Adrenal gland (tissue), 5 donors: Measurements from ENCODE around the gene VSIG4.

Experiments used
- POLR2A ChIP-seq, 2 donors: fragments of 450-650 bp; IDR thresholded peaks; one replicate each; pipeline ENCODE4 v1.6.1; 2017; ENCODE audit warnings: antibody characterized with exemption in 2 of 2, mild to moderate bottlenecking in 2 of 2, moderate library complexity in 1 of 2
- TF ChIP-seq, protein P1 (sequence below), 6 experiments: fragments of 450-650 bp in 4 of 6; fragments of 200-600 bp in 2 of 6; sonication (generic) in 1 of 6; IDR thresholded peaks; 1 replicate in 5 of 6; 2 replicates in 1 of 6; pipeline versions ENCODE4 v1.5.1 to v1.8.0; 2016 to 2021; ENCODE audit warnings: antibody characterized with exemption in 6 of 6, mild to moderate bottlenecking in 2 of 6, moderate library complexity in 1 of 6
- donor health status: DM: no; HTN: no; CAD: no.

DNA sequence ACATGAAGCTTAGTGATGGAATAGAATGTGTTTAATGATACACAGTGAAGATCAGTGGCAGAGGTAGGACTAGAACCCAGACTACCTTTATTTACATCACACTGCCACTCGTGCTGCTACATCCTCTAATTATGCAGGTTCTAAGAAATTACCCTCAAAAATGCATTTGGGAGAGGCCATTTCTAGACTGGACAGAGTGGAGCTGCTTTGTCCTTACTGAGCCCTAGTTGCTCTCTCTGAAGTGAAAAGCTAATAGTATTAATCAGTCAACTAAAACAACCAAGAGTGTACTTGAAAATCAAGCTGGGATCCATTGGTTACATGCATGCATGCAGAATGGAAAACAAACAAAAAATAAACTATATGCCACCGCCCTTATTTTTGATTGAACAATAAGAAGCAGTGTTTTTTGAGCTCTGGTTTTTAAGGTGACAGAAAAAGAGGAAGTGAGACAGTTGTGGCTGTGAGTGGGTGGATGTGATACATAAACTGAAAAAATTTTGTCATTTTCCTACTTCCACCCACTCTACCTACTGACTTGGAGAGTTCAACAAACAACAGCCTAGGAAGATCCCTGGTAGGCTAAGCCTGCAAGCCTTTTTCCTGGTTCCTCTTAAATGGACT is 6.8 kb upstream of the VSIG4 start:
- TF ChIP-seq, protein P1, sequence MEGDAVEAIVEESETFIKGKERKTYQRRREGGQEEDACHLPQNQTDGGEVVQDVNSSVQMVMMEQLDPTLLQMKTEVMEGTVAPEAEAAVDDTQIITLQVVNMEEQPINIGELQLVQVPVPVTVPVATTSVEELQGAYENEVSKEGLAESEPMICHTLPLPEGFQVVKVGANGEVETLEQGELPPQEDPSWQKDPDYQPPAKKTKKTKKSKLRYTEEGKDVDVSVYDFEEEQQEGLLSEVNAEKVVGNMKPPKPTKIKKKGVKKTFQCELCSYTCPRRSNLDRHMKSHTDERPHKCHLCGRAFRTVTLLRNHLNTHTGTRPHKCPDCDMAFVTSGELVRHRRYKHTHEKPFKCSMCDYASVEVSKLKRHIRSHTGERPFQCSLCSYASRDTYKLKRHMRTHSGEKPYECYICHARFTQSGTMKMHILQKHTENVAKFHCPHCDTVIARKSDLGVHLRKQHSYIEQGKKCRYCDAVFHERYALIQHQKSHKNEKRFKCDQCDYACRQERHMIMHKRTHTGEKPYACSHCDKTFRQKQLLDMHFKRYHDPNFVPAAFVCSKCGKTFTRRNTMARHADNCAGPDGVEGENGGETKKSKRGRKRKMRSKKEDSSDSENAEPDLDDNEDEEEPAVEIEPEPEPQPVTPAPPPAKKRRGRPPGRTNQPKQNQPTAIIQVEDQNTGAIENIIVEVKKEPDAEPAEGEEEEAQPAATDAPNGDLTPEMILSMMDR (IDR thresholded peaks at IDR 0.05): no peak
- TF ChIP-seq POLR2A (IDR thresholded peaks at IDR 0.05): no peak
